GM19452 (cell line): ENCODE data around the gene NCAPD2.
"Not testable (repeated sequence)": the region's sequence is repeated elsewhere in the genome, so short reads cannot be mapped to it uniquely, and the experiment has no call there.

Source experiments
- ATAC-seq: cut with Tn5 transposase; IDR thresholded peaks from one replicate; pipeline ENCODE4 v1.9.1; 2021; ENCODE audit not compliant: unreplicated experiment

NCAPD2 gene

GRCh38 chr12:6546016-6546415, 52.1 kb downstream of the NCAPD2 start:
- no peak for ATAC-seq

GRCh38 chr12:6547566-6547965, 53.7 kb downstream of the NCAPD2 start:
- ATAC-seq: no peak

GRCh38 chr12:6547987-6548386, 54.1 kb downstream of the NCAPD2 start:
- ATAC-seq: no peak

GRCh38 chr12:6548556-6548955, 54.7 kb downstream of the NCAPD2 start:
- ATAC-seq: no peak

GRCh38 chr12:6548966-6549683, 55.2 kb downstream of the NCAPD2 start:
- no peak for ATAC-seq

- ATAC-seq: no peak
Observed at GRCh38 chr12:6549684-6550151, 55.8 kb downstream of the NCAPD2 start.

GRCh38 chr12:6550294-6551062, 56.6 kb downstream of the NCAPD2 start:
- ATAC-seq: no peak

GRCh38 chr12:6551063-6551461, 57.2 kb downstream of the NCAPD2 start:
- no peak for ATAC-seq

GRCh38 chr12:6551496-6552139, 57.7 kb downstream of the NCAPD2 start:
- no peak for ATAC-seq

GRCh38 chr12:6552140-6552551, 58.2 kb downstream of the NCAPD2 start:
- no peak for ATAC-seq

- no peak for ATAC-seq
Observed at GRCh38 chr12:6553051-6553868, 59.4 kb downstream of the NCAPD2 start.

GRCh38 chr12:6554168-6555017, 60.5 kb downstream of the NCAPD2 start:
- peak; percentile 64 for ATAC-seq

- peak; percentile 7 for ATAC-seq
Observed at GRCh38 chr12:6555018-6555691, 61.3 kb downstream of the NCAPD2 start.

- ATAC-seq: not testable (repeated sequence)
Observed at GRCh38 chr12:6556496-6556817, 62.6 kb downstream of the NCAPD2 start.

- ATAC-seq: no peak
Observed at GRCh38 chr12:6556857-6557256, 63.0 kb downstream of the NCAPD2 start.

- ATAC-seq: not testable (repeated sequence)
Observed at GRCh38 chr12:6558014-6558760, 64.3 kb downstream of the NCAPD2 start.

- ATAC-seq: no peak
Observed at GRCh38 chr12:6559500-6559899, 65.6 kb downstream of the NCAPD2 start.

GRCh38 chr12:6560501-6561205, 66.8 kb downstream of the NCAPD2 start:
- no peak for ATAC-seq
